Endodermal cell (in vitro differentiated cells): ENCODE results near the gene GLDN. TPM values are rescaled to one million over a fixed set of nuclear protein-coding genes. Genes with fewer than 3 reads are reported as not detected.

ENCODE experiments used
- DNase-seq: peaks from one replicate; pipeline ENCODE4 v3.0.0-alpha.2; 2017
- H3K27ac ChIP-seq: 2 replicates; pipeline ENCODE4 v1.5.1; 2013; ENCODE audit warnings: mild to moderate bottlenecking, low read depth, low read length, moderate library complexity
- H3K27me3 ChIP-seq: 2 replicates; pipeline ENCODE4 v1.6.1; 2013; ENCODE audit warnings: mild to moderate bottlenecking, low read length, moderate library complexity; ENCODE audit not compliant: insufficient read depth, control insufficient read depth, poor library complexity, severe bottlenecking
- H3K36me3 ChIP-seq: 2 replicates; pipeline ENCODE4 v1.7.0; 2013; ENCODE audit warnings: mild to moderate bottlenecking, low read length, moderate library complexity; ENCODE audit not compliant: control insufficient read depth, insufficient read depth
- H3K4me1 ChIP-seq: one replicate; pipeline ENCODE4 v1.7.0; 2013; ENCODE audit warnings: low read length; ENCODE audit not compliant: control insufficient read depth, insufficient read depth
- H3K4me3 ChIP-seq: 2 replicates; pipeline ENCODE4 v1.5.1; 2013; ENCODE audit warnings: mild to moderate bottlenecking, low read length, moderate library complexity
- H3K9ac ChIP-seq: 2 replicates; pipeline ENCODE4 v1.6.1; 2013; ENCODE audit warnings: mild to moderate bottlenecking, low read length, moderate library complexity; ENCODE audit not compliant: poor library complexity, severe bottlenecking; ENCODE audit errors: extremely low read depth
- H3K9me3 ChIP-seq: 2 replicates; pipeline ENCODE4 v1.6.1; 2013; ENCODE audit warnings: mild to moderate bottlenecking, low read length, moderate library complexity; ENCODE audit not compliant: control insufficient read depth
- H3K27ac Mint-ChIP-seq: 2 replicates; pipeline ENCODE4 v1.8.0; 2020; ENCODE audit warnings: mixed read lengths
- H3K27me3 Mint-ChIP-seq: 2 replicates; pipeline ENCODE4 v1.8.0; 2021; ENCODE audit warnings: mild to moderate bottlenecking, mixed read lengths; ENCODE audit not compliant: insufficient read depth
- H3K36me3 Mint-ChIP-seq: 2 replicates; pipeline ENCODE4 v1.8.0; 2020; ENCODE audit warnings: low read depth, mixed read lengths
- H3K4me1 Mint-ChIP-seq: 2 replicates; pipeline ENCODE4 v1.8.0; 2020; ENCODE audit warnings: mixed read lengths
- H3K4me3 Mint-ChIP-seq: 2 replicates; pipeline ENCODE4 v1.8.0; 2020; ENCODE audit warnings: mild to moderate bottlenecking, moderate library complexity, mixed read lengths
- H3K9me3 Mint-ChIP-seq: 2 replicates; pipeline ENCODE4 v1.8.0; 2020; ENCODE audit warnings: mild to moderate bottlenecking, mixed read lengths
- CTCF ChIP-seq: fragments of 200-600 bp; sonication (generic); conservative IDR thresholded peaks from 2 replicates; pipeline ENCODE4 v1.5.0; 2021; ENCODE audit warnings: antibody characterized with exemption, mild to moderate bottlenecking
- WGBS, 2 experiments: methylation state at CpG; one replicate each; pipeline versions ENCODE4 v1.1.5 to v1.1.7; 2013; ENCODE audit warnings: missing lambda C conversion rate in 2 of 2, mixed read lengths in 1 of 2; ENCODE audit not compliant: insufficient coverage in 1 of 2, insufficient read length in 1 of 2; 5-methylcytosine and 5-hydroxymethylcytosine counted together
- total RNA-seq, 2 donors: library from RNA; stranded (reverse); fragmentation: NEBNext Ultra II Directional in 1 of 2; extraction: Animal tissue kit (Norgen Biotek cat#: 25700) in 1 of 2; gene quantifications; 2 replicates in 1 of 2; 3 replicates in 1 of 2; pipeline ENCODE4 v1.2.1, GENCODE V29; 2021

GLDN gene
- total RNA-seq, 2 donors from 2014 or later: 0.62 to 1.7 TPM

- no peak for DNase-seq
- no peaks in the 10 kb centered on the region for H3K9me3 ChIP-seq
- no peak overlapping the region for H3K9ac ChIP-seq
- no peak overlapping the region for H3K4me3 ChIP-seq
- Mint-ChIP-seq H3K36me3 (no peaks in the 10 kb centered on the region), H3K9me3 (no peaks in the 10 kb centered on the region), H3K4me1 (no peaks in the 10 kb centered on the region), H3K4me3 (no peak overlapping the region), H3K27ac (no peak overlapping the region), H3K27me3 (peaks cover 27% of the 10 kb centered on the region)
- 80 to 91% methylated on average over 4 of the region's 4 CpGs for WGBS, 2 experiments
- no peak overlapping the region for H3K27ac ChIP-seq
- TF ChIP-seq CTCF: no peak
- no peaks in the 10 kb centered on the region for H3K4me1 ChIP-seq
- H3K27me3 ChIP-seq: peaks cover 25% of the 10 kb centered on the region
- H3K36me3 ChIP-seq: no peaks in the 10 kb centered on the region
These were observed 37.0 kb downstream of the GLDN start for GRCh38 chr15:51378406-51378805.

GRCh38 chr15:51379390-51379789 is 37.9 kb downstream of the GLDN start:
- Histone ChIP-seq H3K4me3 (no peak overlapping the region), H3K9ac (no peak overlapping the region), H3K4me1 (no peaks in the 10 kb centered on the region), H3K36me3 (no peaks in the 10 kb centered on the region), H3K27ac (no peak overlapping the region), H3K27me3 (peaks cover 25% of the 10 kb centered on the region), H3K9me3 (no peaks in the 10 kb centered on the region)
- no peak for TF ChIP-seq CTCF
- 92 to 96% methylated on average over 3 to 4 of the region's 4 CpGs for WGBS, 2 experiments
- no peak for DNase-seq
- no peak overlapping the region for H3K4me3 Mint-ChIP-seq
- H3K27me3 Mint-ChIP-seq: peaks cover 31% of the 10 kb centered on the region
- no peak overlapping the region for H3K27ac Mint-ChIP-seq
- no peaks in the 10 kb centered on the region for H3K9me3 Mint-ChIP-seq
- H3K4me1 Mint-ChIP-seq: no peaks in the 10 kb centered on the region
- H3K36me3 Mint-ChIP-seq: no peaks in the 10 kb centered on the region

GRCh38 chr15:51380999-51381806 is 39.7 kb downstream of the GLDN start:
- no peaks in the 10 kb centered on the region for H3K36me3 ChIP-seq
- no peaks in the 10 kb centered on the region for H3K4me1 ChIP-seq
- H3K9me3 ChIP-seq: no peaks in the 10 kb centered on the region
- Mint-ChIP-seq H3K27me3 (peaks cover 33% of the 10 kb centered on the region), H3K9me3 (no peaks in the 10 kb centered on the region), H3K36me3 (no peaks in the 10 kb centered on the region), H3K4me1 (no peaks in the 10 kb centered on the region), H3K4me3 (no peak overlapping the region), H3K27ac (no peak overlapping the region)
- peak; percentile 96 for TF ChIP-seq CTCF
- H3K27ac ChIP-seq: no peak overlapping the region
- no peak overlapping the region for H3K9ac ChIP-seq
- WGBS, 2 experiments: 30 to 36% methylated on average over 11 to 14 of the region's 14 CpGs
- H3K27me3 ChIP-seq: peaks cover 25% of the 10 kb centered on the region
- peak; percentile 84 for DNase-seq
- H3K4me3 ChIP-seq: no peak overlapping the region
